Tibial nerve (tissue), 3 donors: ENCODE results near the gene CENPT.

ENCODE experiments used
- CTCF ChIP-seq, 5 experiments: fragments of 200-600 bp in 3 of 5; fragments of 450-650 bp in 2 of 5; sonication (generic) in 3 of 5; IDR thresholded peaks; one replicate each; pipeline ENCODE4 v1.5.1; 2016 to 2019; ENCODE audit warnings: antibody characterized with exemption in 5 of 5, mild to moderate bottlenecking in 3 of 5, moderate library complexity in 2 of 5
- POLR2A ChIP-seq, 2 donors: fragments of 450-650 bp; IDR thresholded peaks; one replicate each; pipeline ENCODE4 v1.6.1; 2017; ENCODE audit warnings: antibody characterized with exemption in 2 of 2, mild to moderate bottlenecking in 2 of 2, moderate library complexity in 2 of 2

DNA sequence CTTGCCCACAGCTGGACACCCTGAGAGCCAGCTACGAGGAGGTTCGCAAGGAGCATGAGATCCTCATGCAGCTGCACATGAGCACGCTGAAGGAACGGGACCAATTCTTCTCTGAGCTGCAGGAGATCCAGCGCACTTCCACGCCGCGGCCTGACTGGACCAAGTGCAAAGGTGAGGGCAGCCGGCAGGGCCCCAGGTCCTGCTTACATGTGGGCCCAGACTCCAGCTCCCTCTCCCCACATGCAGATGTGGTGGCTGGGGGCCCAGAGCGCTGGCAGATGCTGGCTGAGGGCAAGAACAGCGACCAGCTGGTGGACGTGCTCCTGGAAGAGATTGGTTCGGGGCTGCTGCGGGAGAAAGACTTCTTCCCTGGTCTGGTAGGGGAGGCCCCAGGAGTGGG, 21.6 kb downstream of the CENPT start:
- no peak for TF ChIP-seq CTCF (IDR thresholded peaks at IDR 0.05)
- TF ChIP-seq POLR2A (IDR thresholded peaks at IDR 0.05): no peak
